ENCODE measurements around the gene SNAPC2. TPM values are rescaled to one million over a fixed set of nuclear protein-coding genes. Genes with fewer than 3 reads are reported as not detected.
A peak's percentile ranks its signal among the peaks of the same experiment; 100 is the strongest.

SNAPC2 gene
- total RNA-seq, 1 experiment from 2014 or later: 63.0 TPM

DNA sequence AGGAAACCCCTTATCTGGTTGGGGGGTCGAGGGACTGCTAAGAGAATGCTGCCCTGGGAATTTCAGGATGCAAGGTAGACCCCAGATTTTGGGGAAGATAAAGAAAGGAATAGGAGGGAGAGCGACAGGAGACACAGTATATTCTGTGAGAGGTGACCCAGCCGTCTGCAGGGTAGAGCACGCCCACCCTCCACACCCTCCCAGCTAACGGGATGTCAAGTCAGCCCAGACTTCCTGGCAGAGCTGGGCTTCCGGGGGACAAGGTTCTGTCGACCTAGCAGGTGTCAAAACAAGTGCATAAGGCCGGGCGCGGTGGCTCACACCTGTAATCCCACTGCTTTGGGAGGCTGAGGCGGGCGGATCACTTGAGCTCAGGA lies 45.3 kb upstream of the SNAPC2 start:
- Histone ChIP-seq H3K9me3 (ENCODE audit: control insufficient read depth, insufficient read depth, low read depth, low read length) (no peaks in the 10 kb centered on the region), H3K27ac (ENCODE audit: low read length) (no peak overlapping the region), H3K36me3 (ENCODE audit: control insufficient read depth, insufficient read depth, low read length) (no peaks in the 10 kb centered on the region), H3K4me1 (ENCODE audit: control insufficient read depth, insufficient read depth, low read length) (no peaks in the 10 kb centered on the region), H3K27me3 (ENCODE audit: control insufficient read depth, insufficient read depth, low read length) (no peaks in the 10 kb centered on the region), H3K4me3 (ENCODE audit: low read depth in 2 of 2, low read length in 2 of 2) (peak overlapping the region; percentile 45 to 49)
- no TSS peak for BruUV-seq (replicated peaks)
- ChIA-PET CTCF (interaction anchor here (0.6 kb wide), 2 partner anchors 8 to 354 kb away, joined by 4 to 5 read pairs; no protein-coding TSS in a partner anchor), POLR2A (interaction anchor here (0.7 kb wide), 1 partner anchor 9 kb away, joined by 5 read pairs; no protein-coding TSS in a partner anchor)
- intact Hi-C loops (cut with micrococcal nuclease; ENCODE audit: unreplicated experiment): no loop called here
- in situ Hi-C loops (cut with HindIII; ENCODE audit: low pct_unique_long_range_greater_than_20kb, low sequenced_read_pairs): no loop called here
- DNase-seq (ENCODE audit: low read depth, low spot score): no peak
- no peak for TF ChIP-seq SIN3A (IDR thresholded peaks at IDR 0.05; ENCODE audit: borderline replicate concordance, insufficient read depth, low read depth, low read length)
- no peak for ATAC-seq

DNA sequence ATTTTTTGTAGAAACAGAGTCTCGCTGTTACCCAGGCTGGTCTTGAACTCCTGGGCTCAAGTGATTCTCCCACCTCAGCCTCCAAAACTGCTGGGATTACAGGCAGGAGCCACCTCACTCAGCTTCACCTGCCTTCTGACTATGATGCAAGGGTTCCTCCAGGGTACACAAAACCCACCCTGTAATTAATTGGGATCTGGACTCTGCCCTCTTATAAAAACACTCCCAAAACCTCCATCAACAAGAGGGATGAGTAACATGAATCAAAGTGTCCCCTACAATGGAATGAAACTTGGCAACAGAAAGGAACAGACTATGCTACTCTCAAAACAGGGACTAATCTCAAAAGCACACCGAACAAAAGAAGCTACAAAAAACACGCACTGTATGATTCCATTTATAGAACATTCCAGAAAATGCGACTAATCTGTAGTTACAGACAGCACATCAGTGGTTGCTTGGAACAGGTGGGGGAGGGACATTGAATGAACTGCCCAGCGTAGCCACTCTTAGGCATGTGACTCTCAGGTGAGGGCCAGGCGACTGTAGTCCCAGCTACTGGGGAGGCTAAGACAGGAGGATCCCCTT lies 42.8 kb upstream of the SNAPC2 start:
- H3K4me1 ChIP-seq (ENCODE audit: control insufficient read depth, insufficient read depth, low read length): no peaks in the 10 kb centered on the region
- H3K9me3 ChIP-seq (ENCODE audit: control insufficient read depth, insufficient read depth, low read depth, low read length): no peaks in the 10 kb centered on the region
- no peak overlapping the region for H3K4me3 ChIP-seq (ENCODE audit: low read depth in 2 of 2, low read length in 2 of 2)
- no TSS peak for BruUV-seq (replicated peaks)
- no peak for ATAC-seq
- intact Hi-C loops (cut with micrococcal nuclease; ENCODE audit: unreplicated experiment): no loop called here
- DNase-seq (ENCODE audit: low read depth, low spot score): no peak
- in situ Hi-C loops (cut with HindIII; ENCODE audit: low pct_unique_long_range_greater_than_20kb, low sequenced_read_pairs): no loop called here
- H3K27ac ChIP-seq (ENCODE audit: low read length): no peak overlapping the region
- POLR2A ChIA-PET: no interaction called here
- CTCF ChIA-PET: no interaction called here
- TF ChIP-seq, protein P1, sequence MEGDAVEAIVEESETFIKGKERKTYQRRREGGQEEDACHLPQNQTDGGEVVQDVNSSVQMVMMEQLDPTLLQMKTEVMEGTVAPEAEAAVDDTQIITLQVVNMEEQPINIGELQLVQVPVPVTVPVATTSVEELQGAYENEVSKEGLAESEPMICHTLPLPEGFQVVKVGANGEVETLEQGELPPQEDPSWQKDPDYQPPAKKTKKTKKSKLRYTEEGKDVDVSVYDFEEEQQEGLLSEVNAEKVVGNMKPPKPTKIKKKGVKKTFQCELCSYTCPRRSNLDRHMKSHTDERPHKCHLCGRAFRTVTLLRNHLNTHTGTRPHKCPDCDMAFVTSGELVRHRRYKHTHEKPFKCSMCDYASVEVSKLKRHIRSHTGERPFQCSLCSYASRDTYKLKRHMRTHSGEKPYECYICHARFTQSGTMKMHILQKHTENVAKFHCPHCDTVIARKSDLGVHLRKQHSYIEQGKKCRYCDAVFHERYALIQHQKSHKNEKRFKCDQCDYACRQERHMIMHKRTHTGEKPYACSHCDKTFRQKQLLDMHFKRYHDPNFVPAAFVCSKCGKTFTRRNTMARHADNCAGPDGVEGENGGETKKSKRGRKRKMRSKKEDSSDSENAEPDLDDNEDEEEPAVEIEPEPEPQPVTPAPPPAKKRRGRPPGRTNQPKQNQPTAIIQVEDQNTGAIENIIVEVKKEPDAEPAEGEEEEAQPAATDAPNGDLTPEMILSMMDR (IDR thresholded peaks at IDR 0.05): no peak
- no peak for TF ChIP-seq POLR2AphosphoS5 (IDR thresholded peaks at IDR 0.05; ENCODE audit: low read depth, low read length)
- TF ChIP-seq TCF7L2 (IDR thresholded peaks at IDR 0.05; ENCODE audit: low read depth, low read length): no peak
- TF ChIP-seq, protein P2, sequence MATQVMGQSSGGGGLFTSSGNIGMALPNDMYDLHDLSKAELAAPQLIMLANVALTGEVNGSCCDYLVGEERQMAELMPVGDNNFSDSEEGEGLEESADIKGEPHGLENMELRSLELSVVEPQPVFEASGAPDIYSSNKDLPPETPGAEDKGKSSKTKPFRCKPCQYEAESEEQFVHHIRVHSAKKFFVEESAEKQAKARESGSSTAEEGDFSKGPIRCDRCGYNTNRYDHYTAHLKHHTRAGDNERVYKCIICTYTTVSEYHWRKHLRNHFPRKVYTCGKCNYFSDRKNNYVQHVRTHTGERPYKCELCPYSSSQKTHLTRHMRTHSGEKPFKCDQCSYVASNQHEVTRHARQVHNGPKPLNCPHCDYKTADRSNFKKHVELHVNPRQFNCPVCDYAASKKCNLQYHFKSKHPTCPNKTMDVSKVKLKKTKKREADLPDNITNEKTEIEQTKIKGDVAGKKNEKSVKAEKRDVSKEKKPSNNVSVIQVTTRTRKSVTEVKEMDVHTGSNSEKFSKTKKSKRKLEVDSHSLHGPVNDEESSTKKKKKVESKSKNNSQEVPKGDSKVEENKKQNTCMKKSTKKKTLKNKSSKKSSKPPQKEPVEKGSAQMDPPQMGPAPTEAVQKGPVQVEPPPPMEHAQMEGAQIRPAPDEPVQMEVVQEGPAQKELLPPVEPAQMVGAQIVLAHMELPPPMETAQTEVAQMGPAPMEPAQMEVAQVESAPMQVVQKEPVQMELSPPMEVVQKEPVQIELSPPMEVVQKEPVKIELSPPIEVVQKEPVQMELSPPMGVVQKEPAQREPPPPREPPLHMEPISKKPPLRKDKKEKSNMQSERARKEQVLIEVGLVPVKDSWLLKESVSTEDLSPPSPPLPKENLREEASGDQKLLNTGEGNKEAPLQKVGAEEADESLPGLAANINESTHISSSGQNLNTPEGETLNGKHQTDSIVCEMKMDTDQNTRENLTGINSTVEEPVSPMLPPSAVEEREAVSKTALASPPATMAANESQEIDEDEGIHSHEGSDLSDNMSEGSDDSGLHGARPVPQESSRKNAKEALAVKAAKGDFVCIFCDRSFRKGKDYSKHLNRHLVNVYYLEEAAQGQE (IDR thresholded peaks at IDR 0.05; ENCODE audit: insufficient read depth in 1 of 2, low read depth in 2 of 2, low read length in 1 of 2): no peak
- TF ChIP-seq SIN3A (IDR thresholded peaks at IDR 0.05; ENCODE audit: borderline replicate concordance, insufficient read depth, low read depth, low read length): no peak
- H3K36me3 ChIP-seq (ENCODE audit: control insufficient read depth, insufficient read depth, low read length): no peaks in the 10 kb centered on the region
- H3K27me3 ChIP-seq (ENCODE audit: control insufficient read depth, insufficient read depth, low read length): no peaks in the 10 kb centered on the region

DNA sequence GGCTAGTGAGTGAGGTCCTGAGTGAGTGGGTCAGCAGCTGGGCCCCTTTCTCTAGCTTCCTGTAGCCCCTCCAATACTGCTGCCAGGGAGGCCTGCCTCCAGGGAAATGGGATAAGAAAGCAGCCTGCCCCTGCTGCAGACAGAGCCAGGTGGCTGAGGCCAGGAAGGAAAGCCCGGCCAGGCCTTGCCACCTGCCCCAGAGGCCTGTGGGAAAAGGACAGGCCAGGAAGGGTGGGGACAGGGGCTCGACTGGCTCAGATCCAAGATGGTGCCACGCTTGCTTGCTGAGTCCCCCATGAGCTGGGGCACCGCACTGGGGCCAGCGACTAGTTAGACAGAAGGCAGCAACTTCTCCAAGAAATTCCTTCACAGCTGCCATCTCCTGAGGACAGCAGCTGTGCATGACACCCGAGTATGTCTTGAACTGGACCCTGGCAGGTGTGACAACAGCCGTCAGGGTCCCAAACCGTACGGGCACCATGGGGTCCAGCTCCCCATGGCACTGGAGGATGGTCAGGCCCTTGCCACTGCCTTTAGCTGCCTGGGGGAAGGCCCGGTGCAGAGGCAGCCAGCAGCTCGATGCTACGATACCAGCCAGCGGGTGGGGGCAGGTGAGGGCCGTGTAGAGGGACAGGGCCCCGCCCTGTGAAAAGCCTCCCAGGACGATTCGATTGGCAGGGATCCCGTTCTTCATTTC lies 40.9 kb upstream of the SNAPC2 start:
- in situ Hi-C loops (cut with HindIII; ENCODE audit: low pct_unique_long_range_greater_than_20kb, low sequenced_read_pairs) (no loop called here), intact Hi-C loops (cut with micrococcal nuclease; ENCODE audit: unreplicated experiment) (no loop called here)
- Histone ChIP-seq H3K27ac (ENCODE audit: low read length) (no peak overlapping the region), H3K27me3 (ENCODE audit: control insufficient read depth, insufficient read depth, low read length) (no peaks in the 10 kb centered on the region), H3K36me3 (ENCODE audit: control insufficient read depth, insufficient read depth, low read length) (no peaks in the 10 kb centered on the region), H3K4me1 (ENCODE audit: control insufficient read depth, insufficient read depth, low read length) (no peaks in the 10 kb centered on the region), H3K9me3 (ENCODE audit: control insufficient read depth, insufficient read depth, low read depth, low read length) (no peaks in the 10 kb centered on the region), H3K4me3 (ENCODE audit: low read depth in 2 of 2, low read length in 2 of 2) (no peak overlapping the region)
- BruUV-seq (replicated peaks): no TSS peak
- TF ChIP-seq TCF7L2 (IDR thresholded peaks at IDR 0.05; ENCODE audit: low read depth, low read length): no peak
- TF ChIP-seq SIN3A (IDR thresholded peaks at IDR 0.05; ENCODE audit: borderline replicate concordance, insufficient read depth, low read depth, low read length): no peak
- TF ChIP-seq, protein P1 (IDR thresholded peaks at IDR 0.05): no peak
- ChIA-PET CTCF (interaction anchor here (0.6 to 1.5 kb wide), 2 partner anchors 10 to 23 kb away, joined by 5 to 6 read pairs; no protein-coding TSS in a partner anchor), POLR2A (no interaction called here)
- DNase-seq (ENCODE audit: low read depth, low spot score) (no peak), ATAC-seq (peak; percentile 50)

Measured in Panc1 (cell line).